Adipocyte (in vitro differentiated cells): ENCODE results near the gene CPNE8.

ENCODE experiments used
- DNase-seq: peaks from one replicate; pipeline ENCODE4 v3.0.0-alpha.2; 2015; ENCODE audit warnings: low read depth
- H3K27me3 ChIP-seq: replicated peaks from 2 replicates; pipeline ENCODE4 v1.7.0; 2013; ENCODE audit warnings: mild to moderate bottlenecking, low read length, moderate library complexity; ENCODE audit not compliant: control insufficient read depth, insufficient read depth
- H3K36me3 ChIP-seq: 2 replicates; pipeline ENCODE4 v1.7.0; 2013; ENCODE audit warnings: low read length, mild to moderate bottlenecking, moderate library complexity; ENCODE audit not compliant: control insufficient read depth, insufficient read depth, severe bottlenecking
- H3K4me1 ChIP-seq: 2 replicates; pipeline ENCODE4 v1.7.0; 2013; ENCODE audit warnings: mild to moderate bottlenecking, low read length, moderate library complexity; ENCODE audit not compliant: control insufficient read depth, insufficient read depth
- H3K4me3 ChIP-seq: 2 replicates; pipeline ENCODE4 v1.7.0; 2013; ENCODE audit warnings: mild to moderate bottlenecking, low read length, moderate library complexity
- H3K9ac ChIP-seq: 2 replicates; pipeline ENCODE4 v1.7.0; 2013; ENCODE audit warnings: mild to moderate bottlenecking, low read length, moderate library complexity
- H3K9me3 ChIP-seq: 2 replicates; pipeline ENCODE4 v1.7.0; 2013; ENCODE audit warnings: mild to moderate bottlenecking, low read length, moderate library complexity; ENCODE audit not compliant: control insufficient read depth

CPNE8 gene

GRCh38 chr12:38875586-38876228 is 29.7 kb downstream of the CPNE8 start:
- peaks cover 10% of the 10 kb centered on the region for H3K4me1 ChIP-seq

GRCh38 chr12:38872561-38872960 is 32.8 kb downstream of the CPNE8 start:
- no peak for DNase-seq
- Histone ChIP-seq H3K4me1 (peaks cover 10% of the 10 kb centered on the region), H3K9ac (no peak overlapping the region), H3K36me3 (no peaks in the 10 kb centered on the region), H3K27me3 (no peaks in the 10 kb centered on the region), H3K4me3 (no peak overlapping the region), H3K9me3 (no peaks in the 10 kb centered on the region)

More at GRCh38 chr12:38875586-38876228, 29.7 kb downstream of the CPNE8 start:
- Histone ChIP-seq H3K9ac (no peak overlapping the region), H3K9me3 (no peaks in the 10 kb centered on the region), H3K36me3 (no peaks in the 10 kb centered on the region), H3K27me3 (no peaks in the 10 kb centered on the region), H3K4me3 (no peak overlapping the region)
- DNase-seq: no peak

- no peaks in the 10 kb centered on the region for H3K36me3 ChIP-seq
- H3K4me3 ChIP-seq: no peak overlapping the region
Measured at GRCh38 chr12:38872156-38872555, 33.2 kb downstream of the CPNE8 start.

GRCh38 chr12:38869036-38869435 is 36.4 kb downstream of the CPNE8 start:
- Histone ChIP-seq H3K9me3 (no peaks in the 10 kb centered on the region), H3K4me1 (peaks cover 10% of the 10 kb centered on the region), H3K9ac (no peak overlapping the region), H3K36me3 (no peaks in the 10 kb centered on the region), H3K4me3 (no peak overlapping the region), H3K27me3 (no peaks in the 10 kb centered on the region)
- no peak for DNase-seq

More at GRCh38 chr12:38872156-38872555, 33.2 kb downstream of the CPNE8 start:
- H3K9me3 ChIP-seq: no peaks in the 10 kb centered on the region
- peaks cover 10% of the 10 kb centered on the region for H3K4me1 ChIP-seq
- no peaks in the 10 kb centered on the region for H3K27me3 ChIP-seq
- no peak overlapping the region for H3K9ac ChIP-seq
- no peak for DNase-seq

- no peak for DNase-seq
- peaks cover 13% of the 10 kb centered on the region for H3K4me1 ChIP-seq
- no peaks in the 10 kb centered on the region for H3K9me3 ChIP-seq
- no peak overlapping the region for H3K4me3 ChIP-seq
- no peaks in the 10 kb centered on the region for H3K36me3 ChIP-seq
- no peaks in the 10 kb centered on the region for H3K27me3 ChIP-seq
- no peak overlapping the region for H3K9ac ChIP-seq
Measured at GRCh38 chr12:38850461-38850860, 54.9 kb downstream of the CPNE8 start.

- H3K4me3 ChIP-seq: no peak overlapping the region
- no peaks in the 10 kb centered on the region for H3K27me3 ChIP-seq
- no peak overlapping the region for H3K9ac ChIP-seq
- H3K36me3 ChIP-seq: no peaks in the 10 kb centered on the region
- no peak for DNase-seq
- peaks cover 13% of the 10 kb centered on the region for H3K4me1 ChIP-seq
- no peaks in the 10 kb centered on the region for H3K9me3 ChIP-seq
Measured at GRCh38 chr12:38847247-38847646, 58.1 kb downstream of the CPNE8 start.

GRCh38 chr12:38844267-38844666 is 61.1 kb downstream of the CPNE8 start:
- H3K4me3 ChIP-seq: no peak overlapping the region
- no peak for DNase-seq
- no peaks in the 10 kb centered on the region for H3K36me3 ChIP-seq
- H3K9ac ChIP-seq: no peak overlapping the region
- H3K4me1 ChIP-seq: no peaks in the 10 kb centered on the region
- no peaks in the 10 kb centered on the region for H3K9me3 ChIP-seq
- H3K27me3 ChIP-seq: no peaks in the 10 kb centered on the region

GRCh38 chr12:38838056-38838850 is 67.1 kb downstream of the CPNE8 start:
- Histone ChIP-seq H3K4me3 (no peak overlapping the region), H3K9me3 (no peaks in the 10 kb centered on the region)

GRCh38 chr12:38831715-38832114 is 73.7 kb downstream of the CPNE8 start:
- no peak overlapping the region for H3K4me3 ChIP-seq
- H3K9me3 ChIP-seq: no peaks in the 10 kb centered on the region
- no peak for DNase-seq

More at GRCh38 chr12:38838056-38838850, 67.1 kb downstream of the CPNE8 start:
- Histone ChIP-seq H3K4me1 (no peaks in the 10 kb centered on the region), H3K27me3 (no peaks in the 10 kb centered on the region), H3K9ac (no peak overlapping the region), H3K36me3 (no peaks in the 10 kb centered on the region)
- no peak for DNase-seq

GRCh38 chr12:38825006-38825405 is 80.4 kb downstream of the CPNE8 start:
- no peaks in the 10 kb centered on the region for H3K27me3 ChIP-seq
- H3K4me3 ChIP-seq: no peak overlapping the region
- no peaks in the 10 kb centered on the region for H3K4me1 ChIP-seq
- DNase-seq: no peak
- no peaks in the 10 kb centered on the region for H3K9me3 ChIP-seq
- no peak overlapping the region for H3K9ac ChIP-seq
- no peaks in the 10 kb centered on the region for H3K36me3 ChIP-seq

More at GRCh38 chr12:38831715-38832114, 73.7 kb downstream of the CPNE8 start:
- Histone ChIP-seq H3K4me1 (no peaks in the 10 kb centered on the region), H3K27me3 (no peaks in the 10 kb centered on the region), H3K36me3 (no peaks in the 10 kb centered on the region), H3K9ac (no peak overlapping the region)

GRCh38 chr12:38823738-38824137 is 81.7 kb downstream of the CPNE8 start:
- Histone ChIP-seq H3K36me3 (no peaks in the 10 kb centered on the region), H3K9ac (no peak overlapping the region), H3K4me3 (no peak overlapping the region), H3K27me3 (no peaks in the 10 kb centered on the region), H3K9me3 (no peaks in the 10 kb centered on the region), H3K4me1 (no peaks in the 10 kb centered on the region)
- no peak for DNase-seq
